ENCODE data around the gene MRTFB. TPM values are rescaled to one million over a fixed set of nuclear protein-coding genes. Genes with fewer than 3 reads are reported as not detected.

MRTFB gene
- total and polyA plus RNA-seq, 2 of the 13 experiments (the other 11 are each of a cell fraction or from before 2014, with no cell fraction given), result 11.4 to 14.0 TPM

- TF ChIP-seq HMGXB3 (CRISPR knock-in tag; IDR thresholded peaks at IDR 0.05; ENCODE audit: borderline replicate concordance) (0 out of 2 replicates have a peak, but pooled peaks have one; percentile 33), DRAP1 (CRISPR knock-in tag; IDR thresholded peaks at IDR 0.05) (0 out of 2 replicates have a peak, but pooled peaks have one; percentile 25), NCOA2 (CRISPR knock-in tag; IDR thresholded peaks at IDR 0.05) (no peak), RFX3 (CRISPR knock-in tag; IDR thresholded peaks at IDR 0.05) (no peak), ZNF503 (CRISPR knock-in tag; IDR thresholded peaks at IDR 0.05) (0 out of 2 replicates have a peak, but pooled peaks have one; percentile 39), SMC3 (IDR thresholded peaks at IDR 0.05; ENCODE audit: low read length) (peak; percentile 98), MAFK (conservative IDR thresholded peaks at IDR 0.05 in 1 of 2, IDR thresholded peaks at IDR 0.05 in 1 of 2; ENCODE audit: low read length in 2 of 2) (peak in 1 of 2 experiments; percentile 59; a peak in 2 of 4 replicates), SRY (CRISPR knock-in tag; IDR thresholded peaks at IDR 0.05) (no peak), ZNF800 (CRISPR knock-in tag; IDR thresholded peaks at IDR 0.05) (0 out of 2 replicates have a peak, but pooled peaks have one; percentile 57), ZNF580 (CRISPR knock-in tag; IDR thresholded peaks at IDR 0.05; ENCODE audit: borderline replicate concordance, low read depth) (peak; percentile 35; the same call in 1 of the 2 replicates), CCDC6 (CRISPR knock-in tag; IDR thresholded peaks at IDR 0.05) (no peak), SETDB1 (CRISPR knock-in tag; IDR thresholded peaks at IDR 0.05; ENCODE audit: borderline replicate concordance) (no peak), DMTF1 (CRISPR knock-in tag; IDR thresholded peaks at IDR 0.05) (no peak), ZNF839 (CRISPR knock-in tag; IDR thresholded peaks at IDR 0.05; ENCODE audit: borderline replicate concordance) (no peak), STAG1 (CRISPR knock-in tag; IDR thresholded peaks at IDR 0.05) (peak; percentile 97), ZSCAN12 (CRISPR knock-in tag; IDR thresholded peaks at IDR 0.05) (no peak), KDM2A (CRISPR knock-in tag; IDR thresholded peaks at IDR 0.05; ENCODE audit: borderline replicate concordance, low read depth) (no peak)
Observed at GRCh38 chr16:14249291-14250032, 178.3 kb downstream of the MRTFB start (continued).

Data from HepG2 (cell line).